ENCODE measurements around the gene TRIM26. TPM values are rescaled to one million over a fixed set of nuclear protein-coding genes. Genes with fewer than 3 reads are reported as not detected.

TRIM26 gene
- total and polyA plus RNA-seq, 4 donors = 32.1 to 51.4 (median 38.1) TPM

- 42 to 60% methylated on average over 6 of the region's 6 CpGs for WGBS, 2 donors
- H3K9me3 ChIP-seq (ENCODE audit: control insufficient read depth in 4 of 4, insufficient read depth in 3 of 4, low read length in 3 of 4) = peaks cover 0 to 2% (median 0%) of the 10 kb centered on the region in 4 donors
- H3K9ac ChIP-seq (ENCODE audit: insufficient read depth in 1 of 2, low read length in 2 of 2) = no peak overlapping the region
- no peak overlapping the region for H3K27ac ChIP-seq (ENCODE audit: low read depth in 1 of 2, low read length in 1 of 2)
- no peak overlapping the region for H3K4me3 ChIP-seq
- peaks cover 8 to 41% (median 27%) of the 10 kb centered on the region in 4 donors for H3K36me3 ChIP-seq (ENCODE audit: control insufficient read depth in 4 of 4, insufficient read depth in 4 of 4, low read length in 4 of 4)
- TF ChIP-seq CTCF (IDR thresholded peaks at IDR 0.05; ENCODE audit: control extremely low read depth, extremely low read depth) = no peak
- no peaks in the 10 kb centered on the region for H3K27me3 ChIP-seq (ENCODE audit: control insufficient read depth in 3 of 3, insufficient read depth in 3 of 3, low read length in 2 of 3)
- peaks cover 0 to 7% (median 0%) of the 10 kb centered on the region in 5 donors for H3K4me1 ChIP-seq (ENCODE audit: control insufficient read depth in 5 of 5, insufficient read depth in 5 of 5, low read length in 5 of 5)
- no peak for ATAC-seq (ENCODE audit: insufficient read depth, low FRiP score)
- DNase-seq = no peak
These were observed 12.5 kb downstream of the TRIM26 start for GRCh38 chr6:30200551-30201281.

GRCh38 chr6:30198166-30199084 lies 14.8 kb downstream of the TRIM26 start:
- Histone ChIP-seq H3K9ac (ENCODE audit: insufficient read depth in 1 of 2, low read length in 2 of 2) (no peak overlapping the region), H3K9me3 (ENCODE audit: control insufficient read depth in 4 of 4, insufficient read depth in 3 of 4, low read length in 3 of 4) (peaks cover 0 to 2% (median 0%) of the 10 kb centered on the region in 4 donors), H3K27me3 (ENCODE audit: control insufficient read depth in 3 of 3, insufficient read depth in 3 of 3, low read length in 2 of 3) (no peaks in the 10 kb centered on the region), H3K4me3 (no peak overlapping the region), H3K36me3 (ENCODE audit: control insufficient read depth in 4 of 4, insufficient read depth in 4 of 4, low read length in 4 of 4) (peaks cover 8 to 46% (median 29%) of the 10 kb centered on the region in 4 donors), H3K27ac (ENCODE audit: low read depth in 1 of 2, low read length in 1 of 2) (no peak overlapping the region), H3K4me1 (ENCODE audit: control insufficient read depth in 5 of 5, insufficient read depth in 5 of 5, low read length in 5 of 5) (peaks cover 0 to 3% (median 0%) of the 10 kb centered on the region in 5 donors)
- TF ChIP-seq CTCF (IDR thresholded peaks at IDR 0.05; ENCODE audit: control extremely low read depth, extremely low read depth) = no peak
- WGBS, 2 donors = 95% methylated on average over 34 of the region's 34 CpGs
- DNase-seq (no peak), ATAC-seq (ENCODE audit: insufficient read depth, low FRiP score) (no peak)

- TF ChIP-seq CTCF (IDR thresholded peaks at IDR 0.05; ENCODE audit: control extremely low read depth, extremely low read depth) = no peak
- Histone ChIP-seq H3K36me3 (ENCODE audit: control insufficient read depth in 4 of 4, insufficient read depth in 4 of 4, low read length in 4 of 4) (peaks cover 12 to 53% (median 29%) of the 10 kb centered on the region in 4 donors), H3K9me3 (ENCODE audit: control insufficient read depth in 4 of 4, insufficient read depth in 3 of 4, low read length in 3 of 4) (peaks cover 0 to 2% (median 0%) of the 10 kb centered on the region in 4 donors), H3K27me3 (ENCODE audit: control insufficient read depth in 3 of 3, insufficient read depth in 3 of 3, low read length in 2 of 3) (no peaks in the 10 kb centered on the region), H3K9ac (ENCODE audit: insufficient read depth in 1 of 2, low read length in 2 of 2) (no peak overlapping the region), H3K4me1 (ENCODE audit: control insufficient read depth in 5 of 5, insufficient read depth in 5 of 5, low read length in 5 of 5) (peaks cover 0 to 2% (median 0%) of the 10 kb centered on the region in 5 donors), H3K27ac (ENCODE audit: low read depth in 1 of 2, low read length in 1 of 2) (no peak overlapping the region), H3K4me3 (no peak overlapping the region)
- DNase-seq = no peak
- no peak for ATAC-seq (ENCODE audit: insufficient read depth, low FRiP score)
- whole genome bisulfite sequencing, 2 donors = 96 to 97% methylated on average over 12 of the region's 12 CpGs
These were observed 16.8 kb downstream of the TRIM26 start for GRCh38 chr6:30196376-30196775.
